ENCODE results near the gene ABI2. TPM values are rescaled to one million over a fixed set of nuclear protein-coding genes. Genes with fewer than 3 reads are reported as not detected.

The ABI2 gene
- total RNA-seq, 1 donor, result 58.3 TPM

- DNase-seq (ENCODE audit: low read depth), result no peak
- no peak overlapping the region for H3K4me3 ChIP-seq (ENCODE audit: low read depth, low read length)
- TF ChIP-seq CTCF (IDR thresholded peaks at IDR 0.05; ENCODE audit: insufficient read depth, low read depth, low read length), result no peak
Observed at GRCh38 chr2:203438528-203438927, 110.3 kb downstream of the ABI2 start.

GRCh38 chr2:203440671-203441070 is 112.5 kb downstream of the ABI2 start:
- DNase-seq (ENCODE audit: low read depth), result no peak
- TF ChIP-seq CTCF (IDR thresholded peaks at IDR 0.05; ENCODE audit: insufficient read depth, low read depth, low read length), result no peak
- no peak overlapping the region for H3K4me3 ChIP-seq (ENCODE audit: low read depth, low read length)

- no peak for TF ChIP-seq CTCF (IDR thresholded peaks at IDR 0.05; ENCODE audit: insufficient read depth, low read depth, low read length)
- no peak overlapping the region for H3K4me3 ChIP-seq (ENCODE audit: low read depth, low read length)
- no peak for DNase-seq (ENCODE audit: low read depth)
Observed at GRCh38 chr2:203441463-203441862, 113.3 kb downstream of the ABI2 start.

- H3K4me3 ChIP-seq (ENCODE audit: low read depth, low read length), result no peak overlapping the region
- TF ChIP-seq CTCF (IDR thresholded peaks at IDR 0.05; ENCODE audit: insufficient read depth, low read depth, low read length), result no peak
- no peak for DNase-seq (ENCODE audit: low read depth)
Observed at GRCh38 chr2:203442463-203442862, 114.3 kb downstream of the ABI2 start.

GRCh38 chr2:203444738-203445137 is 116.5 kb downstream of the ABI2 start:
- DNase-seq (ENCODE audit: low read depth), result no peak
- TF ChIP-seq CTCF (IDR thresholded peaks at IDR 0.05; ENCODE audit: insufficient read depth, low read depth, low read length), result no peak
- H3K4me3 ChIP-seq (ENCODE audit: low read depth, low read length), result no peak overlapping the region

- H3K4me3 ChIP-seq (ENCODE audit: low read depth, low read length), result no peak overlapping the region
- peak; percentile 60 for DNase-seq (ENCODE audit: low read depth)
- TF ChIP-seq CTCF (IDR thresholded peaks at IDR 0.05; ENCODE audit: insufficient read depth, low read depth, low read length), result no peak
Observed at GRCh38 chr2:203446071-203446481, 117.9 kb downstream of the ABI2 start.

GRCh38 chr2:203446780-203447179 is 118.6 kb downstream of the ABI2 start:
- no peak for DNase-seq (ENCODE audit: low read depth)
- H3K4me3 ChIP-seq (ENCODE audit: low read depth, low read length), result no peak overlapping the region
- TF ChIP-seq CTCF (IDR thresholded peaks at IDR 0.05; ENCODE audit: insufficient read depth, low read depth, low read length), result no peak

Measured in fibroblast of villous mesenchyme (primary cell).